ENCODE results near the gene CNTROB. TPM values are rescaled to one million over a fixed set of nuclear protein-coding genes. Genes with fewer than 3 reads are reported as not detected.

CNTROB gene
- polyA plus RNA-seq (2014; cell fraction: cytosol; rRNA removed) = 42.3 and 50.2 TPM in 2 replicates
- polyA plus RNA-seq (2014; cell fraction: nucleus; rRNA removed) = 170 and 212 TPM in 2 replicates

- peak; percentile 99 for DNase-seq (ENCODE audit: low spot score)
Measured at GRCh38 chr17:7931709-7932482, at the start of gene CNTROB, which contains the start of gene TRAPPC1. Gene CNTROB, plus strand, starts transcription at chr17:7932206. Its CDS starts 874 bp downstream, at chr17:7933080. Gene TRAPPC1, minus strand, starts transcription at chr17:7931946. Its CDS starts 117 bp downstream, at chr17:7931829.

GRCh38 chr17:7882629-7883028 lies 49.4 kb upstream of the CNTROB start:
- no peak for DNase-seq (ENCODE audit: low spot score)

- no peak for DNase-seq (ENCODE audit: low spot score)
Measured at GRCh38 chr17:7883781-7884386, 48.1 kb upstream of the CNTROB start.

- DNase-seq (ENCODE audit: low spot score) = no peak
Measured at GRCh38 chr17:7884581-7885366, 47.2 kb upstream of the CNTROB start.

- peak; percentile 78 for DNase-seq (ENCODE audit: low spot score)
Measured at GRCh38 chr17:7885367-7886226, 46.4 kb upstream of the CNTROB start.

GRCh38 chr17:7886227-7887037 lies 45.6 kb upstream of the CNTROB start:
- no peak for DNase-seq (ENCODE audit: low spot score)

- DNase-seq (ENCODE audit: low spot score) = no peak
Measured at GRCh38 chr17:7887038-7887481, 44.9 kb upstream of the CNTROB start.

GRCh38 chr17:7887482-7888183 lies 44.4 kb upstream of the CNTROB start:
- DNase-seq (ENCODE audit: low spot score) = peak; percentile 98

GRCh38 chr17:7888184-7888920 lies 43.7 kb upstream of the CNTROB start, which contains the start of gene CHD3:
Gene CHD3, plus strand, starts transcription at chr17:7888789. Its CDS starts 212 bp downstream, at chr17:7889001.
- DNase-seq (ENCODE audit: low spot score) = peak; percentile 48

GRCh38 chr17:7889166-7889955 lies 42.6 kb upstream of the CNTROB start:
- DNase-seq (ENCODE audit: low spot score) = peak; percentile 79

- DNase-seq (ENCODE audit: low spot score) = no peak
Measured at GRCh38 chr17:7893187-7893880, 38.7 kb upstream of the CNTROB start.

- DNase-seq (ENCODE audit: low spot score) = no peak
Measured at GRCh38 chr17:7894226-7894625, 37.8 kb upstream of the CNTROB start.

- no peak for DNase-seq (ENCODE audit: low spot score)
Measured at GRCh38 chr17:7894866-7895265, 37.1 kb upstream of the CNTROB start.

GRCh38 chr17:7897090-7897489 lies 34.9 kb upstream of the CNTROB start:
- DNase-seq (ENCODE audit: low spot score) = no peak

GRCh38 chr17:7897773-7898172 lies 34.2 kb upstream of the CNTROB start:
- DNase-seq (ENCODE audit: low spot score) = no peak

GRCh38 chr17:7903154-7904103 lies 28.6 kb upstream of the CNTROB start:
- no peak for DNase-seq (ENCODE audit: low spot score)
